HEK293 (cell line): Measurements from ENCODE around the gene ZNF541.

ENCODE experiments used
- CTCF ChIA-PET: fragments of 350-600 bp; formaldehyde crosslinking; extraction: SDS; loops from one replicate; lab custom pipeline; 2021; ENCODE audit warnings: antibody characterized with exemption; lab: Yijun Ruan, JAX
- POLR2A ChIA-PET: fragments of 300-600 bp; formaldehyde crosslinking; extraction: SDS; loops from one replicate; lab custom pipeline; 2020; ENCODE audit warnings: antibody characterized with exemption, inconsistent platforms; lab: Yijun Ruan, JAX
- H3K27ac ChIP-seq: fragments of 200-500 bp; sonication (Bioruptor generic); 2 replicates; pipeline ENCODE4 v1.5.1; 2014; ENCODE audit warnings: low read depth, low read length, control low read depth, inconsistent platforms; ENCODE audit errors: extremely low read depth
- H3K36me3 ChIP-seq, 2 experiments: fragments of 200-500 bp in 1 of 2; sonication (Bioruptor generic) in 1 of 2; 1 replicate in 1 of 2; 2 replicates in 1 of 2; pipeline ENCODE4 v1.5.1; 2014 to 2017; ENCODE audit warnings: inconsistent platforms in 2 of 2, low read length in 2 of 2; ENCODE audit not compliant: control insufficient read depth in 2 of 2, insufficient read depth in 1 of 2
- H3K4me1 ChIP-seq: fragments of 200-500 bp; sonication (Bioruptor generic); 2 replicates; pipeline ENCODE4 v1.5.1; 2014; ENCODE audit warnings: mild to moderate bottlenecking, low read length, inconsistent platforms; ENCODE audit not compliant: control insufficient read depth, insufficient read depth
- H3K4me3 ChIP-seq: 2 replicates; pipeline ENCODE4 v1.5.1; 2011; ENCODE audit warnings: low read depth, mild to moderate bottlenecking, control low read depth, low read length, moderate library complexity
- H3K9me3 ChIP-seq: fragments of 200-500 bp; sonication (Bioruptor generic); 2 replicates; pipeline ENCODE4 v1.5.1; 2014; ENCODE audit warnings: low read depth, low read length, inconsistent platforms; ENCODE audit not compliant: control insufficient read depth, insufficient read depth
- KLF7 ChIP-seq: fragments of 450-650 bp; formaldehyde crosslinking; IDR thresholded peaks from 2 replicates; pipeline ENCODE4 v1.5.1; 2016; ENCODE audit warnings: missing biosample characterization, missing genetic modification characterization, borderline replicate concordance
- OSR2 ChIP-seq: fragments of 450-650 bp; formaldehyde crosslinking; IDR thresholded peaks from 2 replicates; pipeline ENCODE4 v1.5.1; 2016; ENCODE audit warnings: missing biosample characterization, missing genetic modification characterization
- PRDM2 ChIP-seq: fragments of 450-650 bp; formaldehyde crosslinking; IDR thresholded peaks from 2 replicates; pipeline ENCODE4 v1.5.1; 2016; ENCODE audit warnings: missing biosample characterization, missing genetic modification characterization, borderline replicate concordance
- REST ChIP-seq: fragments of 450-650 bp; formaldehyde crosslinking; IDR thresholded peaks from 2 replicates; pipeline ENCODE4 v1.5.1; 2016; ENCODE audit warnings: missing biosample characterization, missing genetic modification characterization
- YY1 ChIP-seq: fragments of 450-650 bp; formaldehyde crosslinking; IDR thresholded peaks from 2 replicates; pipeline ENCODE4 v1.5.1; 2018; ENCODE audit warnings: missing biosample characterization, missing genetic modification characterization
- ZFP41 ChIP-seq: fragments of 450-650 bp; formaldehyde crosslinking; IDR thresholded peaks from 2 replicates; pipeline ENCODE4 v1.5.1; 2016; ENCODE audit warnings: missing biosample characterization, missing genetic modification characterization, borderline replicate concordance
- ZNF157 ChIP-seq: fragments of 450-650 bp; formaldehyde crosslinking; IDR thresholded peaks from 2 replicates; pipeline ENCODE4 v1.5.1; 2016; ENCODE audit warnings: missing biosample characterization, missing genetic modification characterization
- ZNF169 ChIP-seq: fragments of 450-650 bp; formaldehyde crosslinking; IDR thresholded peaks from 2 replicates; pipeline ENCODE4 v1.5.1; 2016; ENCODE audit warnings: missing biosample characterization, missing genetic modification characterization
- ZNF248 ChIP-seq: fragments of 450-650 bp; formaldehyde crosslinking; IDR thresholded peaks from 2 replicates; pipeline ENCODE4 v1.5.1; 2017; ENCODE audit warnings: missing biosample characterization, missing genetic modification characterization
- ZNF280D ChIP-seq: fragments of 450-650 bp; formaldehyde crosslinking; IDR thresholded peaks from 2 replicates; pipeline ENCODE4 v1.5.1; 2016; ENCODE audit warnings: missing biosample characterization, missing genetic modification characterization
- ZNF354C ChIP-seq: fragments of 450-650 bp; formaldehyde crosslinking; IDR thresholded peaks from 2 replicates; pipeline ENCODE4 v1.5.1; 2016; ENCODE audit warnings: missing biosample characterization, missing genetic modification characterization, low read depth, borderline replicate concordance
- ZNF37A ChIP-seq: fragments of 450-650 bp; IDR thresholded peaks from 2 replicates; pipeline ENCODE4 v1.5.1; 2018; ENCODE audit warnings: missing biosample characterization, missing genetic modification characterization
- ZNF473 ChIP-seq: fragments of 450-650 bp; formaldehyde crosslinking; IDR thresholded peaks from 2 replicates; pipeline ENCODE4 v1.5.1; 2017; ENCODE audit warnings: missing biosample characterization, missing genetic modification characterization
- ZNF561 ChIP-seq: fragments of 450-650 bp; IDR thresholded peaks from 2 replicates; pipeline ENCODE4 v1.5.1; 2018; ENCODE audit warnings: missing biosample characterization, missing genetic modification characterization, borderline replicate concordance
- ZNF629 ChIP-seq: fragments of 450-650 bp; formaldehyde crosslinking; IDR thresholded peaks from 2 replicates; pipeline ENCODE4 v1.5.1; 2017; ENCODE audit warnings: missing biosample characterization, missing genetic modification characterization
- ZNF664 ChIP-seq: fragments of 450-650 bp; formaldehyde crosslinking; IDR thresholded peaks from 2 replicates; pipeline ENCODE4 v1.5.1; 2016; ENCODE audit warnings: missing biosample characterization, missing genetic modification characterization
- ZNF776 ChIP-seq: fragments of 450-650 bp; formaldehyde crosslinking; IDR thresholded peaks from 2 replicates; pipeline ENCODE4 v1.5.0; 2017; ENCODE audit warnings: missing biosample characterization, missing genetic modification characterization, borderline replicate concordance
- ZNF785 ChIP-seq: fragments of 450-650 bp; formaldehyde crosslinking; IDR thresholded peaks from 2 replicates; pipeline ENCODE4 v1.5.1; 2016; ENCODE audit warnings: missing biosample characterization, missing genetic modification characterization
- ZNF792 ChIP-seq: fragments of 450-650 bp; formaldehyde crosslinking; IDR thresholded peaks from 2 replicates; pipeline ENCODE4 v1.5.1; 2016; ENCODE audit warnings: missing biosample characterization, missing genetic modification characterization

The ZNF541 gene

GRCh38 chr19:47619763-47620162, 46.8 kb upstream of the ZNF541 start:
- peaks cover 8 to 16% of the 10 kb centered on the region in 2 experiments; a peak in 2 of 3 replicates for H3K36me3 ChIP-seq
- H3K4me3 ChIP-seq = no peak overlapping the region
- no peaks in the 10 kb centered on the region for H3K9me3 ChIP-seq
- H3K4me1 ChIP-seq = peaks cover 3% of the 10 kb centered on the region; the same call in 1 of the 2 replicates
- no peak overlapping the region for H3K27ac ChIP-seq
- TF ChIP-seq ZFP41 (tag by site-specific recombination) (no peak), ZNF157 (tag by site-specific recombination) (no peak), YY1 (no peak), ZNF248 (tag by site-specific recombination) (no peak), OSR2 (tag by site-specific recombination) (no peak)
- ChIA-PET CTCF (interaction anchor here (0.6 to 1.4 kb wide), 2 partner anchors 9 to 147 kb away, joined by 3 to 4 read pairs; no protein-coding TSS in a partner anchor), POLR2A (interaction anchor here (1.0 kb wide), 1 partner anchor 14 kb away, joined by 4 read pairs; no protein-coding TSS in a partner anchor)

- TF ChIP-seq PRDM2 (no peak), KLF7 (tag by site-specific recombination) (no peak), ZNF37A (tag by site-specific recombination) (no peak), ZNF561 (no peak), ZNF792 (tag by site-specific recombination) (no peak), ZNF785 (tag by site-specific recombination) (no peak)
- CTCF ChIA-PET = no interaction called here
- Histone ChIP-seq H3K27ac (no peak overlapping the region), H3K9me3 (no peaks in the 10 kb centered on the region), H3K36me3 (peaks cover 12 to 19% of the 10 kb centered on the region in 2 experiments; a peak in 2 of 3 replicates), H3K4me3 (no peak overlapping the region), H3K4me1 (no peaks in the 10 kb centered on the region; the same call in 1 of the 2 replicates)
- POLR2A ChIA-PET = interaction anchor here (1.0 kb wide), 1 partner anchor 15 kb away, joined by 4 read pairs; no protein-coding TSS in a partner anchor
Measured at GRCh38 chr19:47618771-47619170, 45.8 kb upstream of the ZNF541 start.

GRCh38 chr19:47615714-47616113, 42.8 kb upstream of the ZNF541 start:
- Histone ChIP-seq H3K27ac (no peak overlapping the region), H3K4me3 (no peak overlapping the region), H3K36me3 (peaks cover 15 to 20% of the 10 kb centered on the region in 2 experiments; a peak in 2 of 3 replicates), H3K4me1 (peaks cover 10% of the 10 kb centered on the region), H3K9me3 (no peaks in the 10 kb centered on the region)
- ChIA-PET POLR2A (interaction anchor here (0.7 kb wide), 1 partner anchor 588 kb away, joined by 5 read pairs; no protein-coding TSS in a partner anchor), CTCF (no interaction called here)
- TF ChIP-seq REST (tag by site-specific recombination) (no peak), ZNF280D (tag by site-specific recombination) (no peak), ZNF664 (no peak), ZNF169 (no peak), ZNF473 (tag by site-specific recombination) (no peak), ZNF354C (tag by site-specific recombination) (no peak), ZNF776 (tag by site-specific recombination) (no peak), ZNF629 (tag by site-specific recombination) (no peak)
